Neural cell (in vitro differentiated cells): Measurements from ENCODE around the gene FXYD1. TPM values are rescaled to one million over a fixed set of nuclear protein-coding genes. Genes with fewer than 3 reads are reported as not detected.

Experiments
- H2AFZ ChIP-seq: fragments of 200-600, 300-800 bp; sonication (generic), shearing (Covaris generic); 2 replicates; pipeline ENCODE4 v1.6.0; 2014; ENCODE audit warnings: low read depth, mild to moderate bottlenecking, antibody characterized with exemption, low read length, moderate library complexity
- H3F3A ChIP-seq: fragments of 200-600 bp; shearing (Covaris generic); 2 replicates; pipeline ENCODE4 v1.6.1; 2016; ENCODE audit warnings: mild to moderate bottlenecking, moderate library complexity, mixed read lengths, antibody characterized with exemption, low read length; ENCODE audit not compliant: insufficient read depth, poor library complexity, severe bottlenecking
- H3K27ac ChIP-seq: fragments of 200-600, 300-800 bp; sonication (generic), shearing (Covaris generic); 2 replicates; pipeline ENCODE4 v1.5.1; 2014; ENCODE audit warnings: mild to moderate bottlenecking, low read length, moderate library complexity
- H3K27me3 ChIP-seq: fragments of 300-800, 200-600 bp; sonication (generic), shearing (Covaris generic); 2 replicates; pipeline ENCODE4 v1.6.0; 2014; ENCODE audit warnings: mild to moderate bottlenecking, low read depth, low read length, moderate library complexity; ENCODE audit not compliant: insufficient read depth
- H3K36me3 ChIP-seq: fragments of 300-800, 200-600 bp; sonication (generic), shearing (Covaris generic); 2 replicates; pipeline ENCODE4 v1.5.1; 2014; ENCODE audit warnings: mild to moderate bottlenecking, antibody characterized with exemption, low read length, moderate library complexity; ENCODE audit not compliant: insufficient read depth
- H3K4me2 ChIP-seq: fragments of 300-800, 200-600 bp; sonication (generic), shearing (Covaris generic); 2 replicates; pipeline ENCODE4 v1.6.0; 2014; ENCODE audit warnings: mild to moderate bottlenecking, low read length
- H3K4me3 ChIP-seq: fragments of 300-800, 200-600 bp; sonication (generic), shearing (Covaris generic); 2 replicates; pipeline ENCODE4 v1.5.1; 2014; ENCODE audit warnings: mild to moderate bottlenecking, low read length, moderate library complexity
- H3K79me2 ChIP-seq: fragments of 200-600 bp; shearing (Covaris generic); replicated peaks from 2 replicates; pipeline ENCODE4 v1.6.0; 2014; ENCODE audit warnings: mild to moderate bottlenecking, low read length, moderate library complexity; ENCODE audit not compliant: insufficient read depth
- H3K9ac ChIP-seq: fragments of 300-800, 200-600 bp; sonication (generic), shearing (Covaris generic); 2 replicates; pipeline ENCODE4 v1.6.1; 2016; ENCODE audit warnings: mild to moderate bottlenecking, low read length, mixed read lengths
- H3K9me2 ChIP-seq: fragments of 200-600 bp; shearing (Covaris generic); 2 replicates; pipeline ENCODE4 v1.6.1; 2016; ENCODE audit warnings: mild to moderate bottlenecking, low read length, mixed read lengths; ENCODE audit not compliant: insufficient read depth
- H3K9me3 ChIP-seq: fragments of 200-600, 300-800 bp; sonication (generic), shearing (Covaris generic); 2 replicates; pipeline ENCODE4 v1.6.1; 2016; ENCODE audit warnings: mild to moderate bottlenecking, mixed run types, low read length, moderate library complexity, mixed read lengths
- H4K20me1 ChIP-seq: fragments of 200-600 bp; shearing (Covaris generic); 2 replicates; pipeline ENCODE4 v1.6.1; 2016; ENCODE audit warnings: mild to moderate bottlenecking, mixed run types; ENCODE audit not compliant: insufficient read depth
- EP300 ChIP-seq: fragments of 450-650 bp; conservative IDR thresholded peaks from 2 replicates; pipeline ENCODE4 v1.6.1; 2014; ENCODE audit warnings: antibody characterized with exemption, mild to moderate bottlenecking, moderate library complexity; ENCODE audit not compliant: poor library complexity, severe bottlenecking
- EZH2 ChIP-seq: fragments of 200-600, 300-800 bp; shearing (Covaris generic), sonication (generic); IDR thresholded peaks from 2 replicates; pipeline ENCODE4 v1.6.1; 2014; ENCODE audit warnings: antibody characterized with exemption, low read length, borderline replicate concordance, mild to moderate bottlenecking; ENCODE audit not compliant: insufficient read depth, poor library complexity, severe bottlenecking
- MXI1 ChIP-seq: fragments of 450-650 bp; conservative IDR thresholded peaks from 2 replicates; pipeline ENCODE4 v1.6.1; 2014; ENCODE audit warnings: antibody characterized with exemption, mild to moderate bottlenecking; ENCODE audit not compliant: poor library complexity, severe bottlenecking
- POLR2AphosphoS5 ChIP-seq: IDR thresholded peaks from 2 replicates; pipeline ENCODE4 v1.6.1; 2012
- RAD21 ChIP-seq: fragments of 450-650 bp; conservative IDR thresholded peaks from 2 replicates; pipeline ENCODE4 v1.6.1; 2014; ENCODE audit warnings: antibody characterized with exemption, mild to moderate bottlenecking, moderate library complexity
- SMC3 ChIP-seq: fragments of 450-650 bp; conservative IDR thresholded peaks from 2 replicates; pipeline ENCODE4 v1.6.1; 2014; ENCODE audit warnings: antibody characterized with exemption, mild to moderate bottlenecking, moderate library complexity; ENCODE audit not compliant: poor library complexity
- TAF1 ChIP-seq: IDR thresholded peaks from 2 replicates; pipeline ENCODE4 v1.6.1; 2012; ENCODE audit warnings: low read depth
- polyA minus RNA-seq: library from RNA; depleted of rRNA, polyadenylated mRNA; stranded (reverse); fragments of >200 nt; gene quantifications from 2 replicates; pipeline ENCODE4 v1.2.3, GENCODE V29; 2014
- polyA plus RNA-seq: library from polyadenylated mRNA; depleted of rRNA; stranded (reverse); fragments of >200 nt; gene quantifications from 2 replicates; pipeline ENCODE4 v1.2.3, GENCODE V29; 2014
- TF ChIP-seq, protein P1 (sequence below): fragments of 450-650 bp; IDR thresholded peaks from 2 replicates; pipeline ENCODE4 v1.5.1; 2014; ENCODE audit warnings: antibody characterized with exemption, mild to moderate bottlenecking, moderate library complexity; ENCODE audit not compliant: poor library complexity, severe bottlenecking
- TF ChIP-seq, protein P2 (sequence below): IDR thresholded peaks from 2 replicates; pipeline ENCODE4 v1.6.1; 2012; ENCODE audit warnings: borderline replicate concordance

FXYD1 gene
- polyA plus RNA-seq = not detected in 2 replicates
- polyA minus RNA-seq = not detected in 2 replicates

DNA sequence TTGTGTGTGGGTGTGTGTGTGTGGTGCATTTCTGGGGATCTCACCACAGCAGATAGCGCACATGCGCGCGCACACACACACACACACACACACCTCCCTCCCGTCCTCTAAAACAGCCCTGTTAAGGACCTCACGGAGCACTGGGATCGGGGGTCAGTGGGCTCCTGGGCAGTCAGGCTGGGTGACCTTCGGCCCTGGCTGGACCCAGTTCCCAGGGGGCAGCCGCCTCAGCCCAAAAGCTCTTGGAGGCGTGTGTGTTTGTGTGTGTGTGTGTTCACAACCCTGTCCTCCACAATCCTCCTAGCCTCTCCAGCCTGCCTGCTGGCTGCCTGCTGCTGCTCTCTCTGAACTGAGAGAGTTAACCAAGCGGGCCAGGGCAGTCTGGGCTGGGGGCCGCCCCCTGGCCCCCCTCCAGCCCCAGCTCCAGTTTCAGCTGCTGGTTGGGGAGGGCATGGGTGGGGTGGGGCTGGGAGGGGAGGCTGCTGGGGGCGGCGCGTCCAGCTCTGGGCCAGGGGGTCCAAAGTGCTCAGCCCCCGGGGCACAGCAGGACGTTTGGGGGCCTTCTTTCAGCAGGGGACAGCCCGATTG is at the start of gene FXYD1:
FXYD1 (plus strand) TSS at position 520 of the 588 bp plus-strand sequence. CDS start 1,256 bp downstream, outside the sequence.
- H3K4me3 ChIP-seq = no peak within 1 kb of the TSS
- no peaks in the 10 kb centered on the region for H3K79me2 ChIP-seq
- no peaks in the 10 kb centered on the region for H3K36me3 ChIP-seq
- H3K9me2 ChIP-seq = no peaks in the 10 kb centered on the region
- no peak within 1 kb of the TSS for H2AFZ ChIP-seq
- H3K9ac ChIP-seq = no peak within 1 kb of the TSS
- H4K20me1 ChIP-seq = no peaks in the 10 kb centered on the region
- H3K4me2 ChIP-seq = no peak within 1 kb of the TSS
- peaks cover 18% of the 10 kb centered on the region for H3K27me3 ChIP-seq
- no peaks in the 10 kb centered on the region for H3K9me3 ChIP-seq
- H3K27ac ChIP-seq = no peak within 1 kb of the TSS
- TF ChIP-seq, protein P1, sequence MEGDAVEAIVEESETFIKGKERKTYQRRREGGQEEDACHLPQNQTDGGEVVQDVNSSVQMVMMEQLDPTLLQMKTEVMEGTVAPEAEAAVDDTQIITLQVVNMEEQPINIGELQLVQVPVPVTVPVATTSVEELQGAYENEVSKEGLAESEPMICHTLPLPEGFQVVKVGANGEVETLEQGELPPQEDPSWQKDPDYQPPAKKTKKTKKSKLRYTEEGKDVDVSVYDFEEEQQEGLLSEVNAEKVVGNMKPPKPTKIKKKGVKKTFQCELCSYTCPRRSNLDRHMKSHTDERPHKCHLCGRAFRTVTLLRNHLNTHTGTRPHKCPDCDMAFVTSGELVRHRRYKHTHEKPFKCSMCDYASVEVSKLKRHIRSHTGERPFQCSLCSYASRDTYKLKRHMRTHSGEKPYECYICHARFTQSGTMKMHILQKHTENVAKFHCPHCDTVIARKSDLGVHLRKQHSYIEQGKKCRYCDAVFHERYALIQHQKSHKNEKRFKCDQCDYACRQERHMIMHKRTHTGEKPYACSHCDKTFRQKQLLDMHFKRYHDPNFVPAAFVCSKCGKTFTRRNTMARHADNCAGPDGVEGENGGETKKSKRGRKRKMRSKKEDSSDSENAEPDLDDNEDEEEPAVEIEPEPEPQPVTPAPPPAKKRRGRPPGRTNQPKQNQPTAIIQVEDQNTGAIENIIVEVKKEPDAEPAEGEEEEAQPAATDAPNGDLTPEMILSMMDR = no peak
- no peak for TF ChIP-seq MXI1
- TF ChIP-seq RAD21 = no peak
- H3F3A ChIP-seq = peaks cover 6% of the 10 kb centered on the region

DNA sequence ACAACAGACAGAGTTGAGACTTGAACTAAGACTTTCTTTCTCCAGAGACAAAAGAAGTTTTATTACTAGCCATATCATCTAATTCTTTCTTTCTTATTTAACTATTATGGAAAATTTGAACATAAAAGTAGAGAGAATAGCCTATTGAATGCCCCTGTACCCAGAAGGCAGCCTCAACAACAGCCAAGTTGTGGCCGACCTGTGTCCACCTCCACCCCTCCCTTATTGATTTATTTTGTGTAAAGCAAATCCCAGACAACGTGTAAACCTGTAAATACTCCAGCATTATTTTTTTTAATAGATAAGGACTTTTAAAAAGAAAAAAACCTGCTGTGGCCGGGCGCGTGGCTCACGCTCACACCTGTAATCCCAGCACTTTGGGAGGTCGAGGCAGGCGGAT is 49.1 kb upstream of the FXYD1 start:
- no peaks in the 10 kb centered on the region for H3K9me2 ChIP-seq
- no peaks in the 10 kb centered on the region for H3K79me2 ChIP-seq
- H3K9me3 ChIP-seq = no peaks in the 10 kb centered on the region
- no peak overlapping the region for H3K4me3 ChIP-seq
- H3K27me3 ChIP-seq = no peaks in the 10 kb centered on the region
- no peaks in the 10 kb centered on the region for H3K36me3 ChIP-seq
- no peaks in the 10 kb centered on the region for H4K20me1 ChIP-seq
- no peak overlapping the region for H3K9ac ChIP-seq
- no peak overlapping the region for H3K27ac ChIP-seq
- H3F3A ChIP-seq = no peaks in the 10 kb centered on the region
- TF ChIP-seq RAD21 (no peak), TAF1 (no peak), SMC3 (no peak)
- H3K4me2 ChIP-seq = no peak overlapping the region
- H2AFZ ChIP-seq = no peak overlapping the region

DNA sequence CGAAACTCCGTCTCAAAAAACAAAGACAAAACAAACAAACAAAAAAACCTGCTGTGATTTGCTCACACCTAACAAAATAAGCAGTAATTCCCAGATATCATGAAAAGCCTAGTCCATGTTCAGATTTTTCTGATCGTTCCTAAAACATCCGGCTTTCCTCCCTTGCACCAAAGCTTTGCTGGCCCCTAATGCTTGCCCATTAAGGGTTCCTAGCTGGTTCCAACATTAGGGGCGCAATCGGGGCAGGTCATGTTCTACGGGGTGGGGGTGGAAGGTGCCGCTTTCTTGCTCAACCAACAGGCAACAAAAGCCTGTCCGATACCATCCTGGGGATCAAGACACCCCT is 48.5 kb upstream of the FXYD1 start:
- Histone ChIP-seq H3K36me3 (no peaks in the 10 kb centered on the region), H3F3A (no peaks in the 10 kb centered on the region), H3K4me3 (no peak overlapping the region), H3K79me2 (no peaks in the 10 kb centered on the region), H3K9ac (no peak overlapping the region), H3K27ac (no peak overlapping the region), H4K20me1 (no peaks in the 10 kb centered on the region), H2AFZ (no peak overlapping the region), H3K9me3 (no peaks in the 10 kb centered on the region), H3K27me3 (no peaks in the 10 kb centered on the region), H3K4me2 (no peak overlapping the region), H3K9me2 (no peaks in the 10 kb centered on the region)
- TF ChIP-seq RAD21 = no peak
- no peak for TF ChIP-seq EZH2
- TF ChIP-seq MXI1 = no peak
- TF ChIP-seq TAF1 = no peak
- TF ChIP-seq SMC3 = no peak
- TF ChIP-seq, protein P1 = no peak
- no peak for TF ChIP-seq EP300
- TF ChIP-seq, protein P2, sequence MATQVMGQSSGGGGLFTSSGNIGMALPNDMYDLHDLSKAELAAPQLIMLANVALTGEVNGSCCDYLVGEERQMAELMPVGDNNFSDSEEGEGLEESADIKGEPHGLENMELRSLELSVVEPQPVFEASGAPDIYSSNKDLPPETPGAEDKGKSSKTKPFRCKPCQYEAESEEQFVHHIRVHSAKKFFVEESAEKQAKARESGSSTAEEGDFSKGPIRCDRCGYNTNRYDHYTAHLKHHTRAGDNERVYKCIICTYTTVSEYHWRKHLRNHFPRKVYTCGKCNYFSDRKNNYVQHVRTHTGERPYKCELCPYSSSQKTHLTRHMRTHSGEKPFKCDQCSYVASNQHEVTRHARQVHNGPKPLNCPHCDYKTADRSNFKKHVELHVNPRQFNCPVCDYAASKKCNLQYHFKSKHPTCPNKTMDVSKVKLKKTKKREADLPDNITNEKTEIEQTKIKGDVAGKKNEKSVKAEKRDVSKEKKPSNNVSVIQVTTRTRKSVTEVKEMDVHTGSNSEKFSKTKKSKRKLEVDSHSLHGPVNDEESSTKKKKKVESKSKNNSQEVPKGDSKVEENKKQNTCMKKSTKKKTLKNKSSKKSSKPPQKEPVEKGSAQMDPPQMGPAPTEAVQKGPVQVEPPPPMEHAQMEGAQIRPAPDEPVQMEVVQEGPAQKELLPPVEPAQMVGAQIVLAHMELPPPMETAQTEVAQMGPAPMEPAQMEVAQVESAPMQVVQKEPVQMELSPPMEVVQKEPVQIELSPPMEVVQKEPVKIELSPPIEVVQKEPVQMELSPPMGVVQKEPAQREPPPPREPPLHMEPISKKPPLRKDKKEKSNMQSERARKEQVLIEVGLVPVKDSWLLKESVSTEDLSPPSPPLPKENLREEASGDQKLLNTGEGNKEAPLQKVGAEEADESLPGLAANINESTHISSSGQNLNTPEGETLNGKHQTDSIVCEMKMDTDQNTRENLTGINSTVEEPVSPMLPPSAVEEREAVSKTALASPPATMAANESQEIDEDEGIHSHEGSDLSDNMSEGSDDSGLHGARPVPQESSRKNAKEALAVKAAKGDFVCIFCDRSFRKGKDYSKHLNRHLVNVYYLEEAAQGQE = no peak
- no peak for TF ChIP-seq POLR2AphosphoS5
